HUDEP-2 (cell line): Measurements from ENCODE around the gene NOC4L.
"Not testable (repeated sequence)": the region's sequence is repeated elsewhere in the genome, so short reads cannot be mapped to it uniquely, and the experiment has no call there.

Source experiments
- DNase-seq, 76 experiments: peaks; one replicate each; lab custom pipeline; 2025; ENCODE audit not compliant: unreplicated experiment in 76 of 76; lab: John Stamatoyannopoulos, UW

The NOC4L gene

GRCh38 chr12:132123970-132124765 lies 20.1 kb upstream of the NOC4L start:
- no peak for DNase-seq

GRCh38 chr12:132124766-132125425 lies 19.4 kb upstream of the NOC4L start:
- DNase-seq, result no peak

GRCh38 chr12:132125736-132126135 lies 18.5 kb upstream of the NOC4L start:
- no peak for DNase-seq

GRCh38 chr12:132127041-132127440 lies 17.2 kb upstream of the NOC4L start:
- DNase-seq, result no peak

- DNase-seq, result no peak
Observed at GRCh38 chr12:132129007-132129406, 15.2 kb upstream of the NOC4L start.

GRCh38 chr12:132130690-132131089 lies 13.6 kb upstream of the NOC4L start:
- no peak for DNase-seq

- no peak for DNase-seq
Observed at GRCh38 chr12:132131229-132131628, 13.0 kb upstream of the NOC4L start.

- DNase-seq, result no peak
Observed at GRCh38 chr12:132131952-132132351, 12.3 kb upstream of the NOC4L start.

- DNase-seq, result no peak
Observed at GRCh38 chr12:132132609-132133430, 11.4 kb upstream of the NOC4L start.

GRCh38 chr12:132133952-132134652 lies 10.2 kb upstream of the NOC4L start:
- DNase-seq, result no peak

GRCh38 chr12:132134653-132135183 lies 9.5 kb upstream of the NOC4L start:
- DNase-seq, result not testable (repeated sequence)

- not testable (repeated sequence) for DNase-seq
Observed at GRCh38 chr12:132136226-132136625, 8.0 kb upstream of the NOC4L start.

- DNase-seq, result no peak
Observed at GRCh38 chr12:132137483-132138125, 6.7 kb upstream of the NOC4L start.

GRCh38 chr12:132138941-132139871 lies 5.1 kb upstream of the NOC4L start:
- no peak for DNase-seq

GRCh38 chr12:132139912-132140311 lies 4.3 kb upstream of the NOC4L start:
- DNase-seq, result no peak

GRCh38 chr12:132140501-132140900 lies 3.8 kb upstream of the NOC4L start:
- DNase-seq, result no peak

GRCh38 chr12:132140918-132141841 lies 3.1 kb upstream of the NOC4L start:
- DNase-seq, result no peak
